ENCODE results near the gene CDC42BPG.

The CDC42BPG gene

DNA sequence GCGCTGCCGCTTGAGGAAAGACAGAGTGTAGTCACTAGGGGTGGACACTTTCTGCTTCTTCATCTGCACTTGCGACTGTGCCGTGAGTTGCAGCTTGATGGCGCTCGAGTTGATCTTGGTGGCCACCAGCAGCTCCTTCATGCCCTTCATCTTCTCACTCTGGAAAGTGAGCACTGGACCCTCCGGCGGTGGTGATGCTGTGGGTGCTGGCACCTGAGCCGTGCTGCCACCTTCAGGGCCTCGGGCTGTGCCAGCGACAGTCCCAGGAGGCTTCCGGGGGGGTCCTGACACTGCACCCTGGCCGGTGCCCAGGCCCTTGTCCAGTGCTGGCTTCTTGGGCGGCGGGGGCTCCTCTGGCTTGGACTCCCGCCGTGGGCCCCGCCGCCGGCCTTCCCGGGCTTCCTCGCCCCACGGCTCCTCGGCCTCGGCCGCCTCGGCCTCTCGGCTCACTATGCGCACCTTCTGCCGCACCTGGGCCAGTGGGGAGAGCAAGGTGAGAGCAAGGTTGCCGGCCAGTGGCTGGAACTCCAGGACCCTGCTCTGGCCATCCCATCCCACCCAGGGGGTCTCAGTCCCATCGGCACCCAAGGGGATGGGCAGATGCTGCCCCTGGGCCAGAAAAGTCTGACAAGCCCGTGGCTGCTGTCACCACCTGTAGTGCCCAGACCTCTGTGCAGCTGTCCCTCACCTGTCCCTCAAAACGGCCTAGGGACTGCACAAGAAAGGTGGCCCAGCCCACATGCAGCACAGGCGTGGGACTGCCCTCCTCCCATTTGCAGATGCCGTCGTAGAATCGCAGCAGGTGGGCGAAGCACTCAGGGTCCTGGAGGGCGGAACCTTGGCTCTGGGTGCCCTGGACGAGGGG, 39.9 kb downstream of the CDC42BPG start:
- DNase-seq (ENCODE audit: low read depth in 2 of 2) = no peak

DNA sequence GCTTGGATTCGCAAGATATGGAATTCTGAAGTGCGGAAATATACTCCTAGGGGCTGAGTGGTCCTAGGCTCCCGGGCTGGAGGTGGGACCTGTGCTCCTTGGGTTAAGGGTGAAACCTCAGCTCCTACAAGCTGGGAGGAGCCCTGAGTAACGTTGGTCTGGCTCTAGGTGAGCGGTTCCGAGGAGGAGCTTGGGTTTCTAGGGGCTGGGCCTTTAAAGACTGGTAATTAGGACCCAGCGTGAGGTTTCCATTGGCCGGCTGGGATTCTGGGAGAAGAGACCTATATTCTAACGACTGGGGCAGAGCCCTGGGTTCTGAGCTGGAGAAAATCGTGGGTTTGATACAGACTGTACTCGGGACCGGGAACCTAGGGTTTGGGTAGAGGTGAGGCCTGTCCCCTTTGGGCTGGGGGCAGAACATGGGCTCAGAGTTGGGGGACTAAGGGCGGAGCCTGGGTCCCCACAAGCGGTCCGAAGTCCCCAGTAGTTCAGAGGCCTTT, 40.6 kb downstream of the CDC42BPG start:
- DNase-seq (ENCODE audit: low read depth in 2 of 2) = no peak

DNA sequence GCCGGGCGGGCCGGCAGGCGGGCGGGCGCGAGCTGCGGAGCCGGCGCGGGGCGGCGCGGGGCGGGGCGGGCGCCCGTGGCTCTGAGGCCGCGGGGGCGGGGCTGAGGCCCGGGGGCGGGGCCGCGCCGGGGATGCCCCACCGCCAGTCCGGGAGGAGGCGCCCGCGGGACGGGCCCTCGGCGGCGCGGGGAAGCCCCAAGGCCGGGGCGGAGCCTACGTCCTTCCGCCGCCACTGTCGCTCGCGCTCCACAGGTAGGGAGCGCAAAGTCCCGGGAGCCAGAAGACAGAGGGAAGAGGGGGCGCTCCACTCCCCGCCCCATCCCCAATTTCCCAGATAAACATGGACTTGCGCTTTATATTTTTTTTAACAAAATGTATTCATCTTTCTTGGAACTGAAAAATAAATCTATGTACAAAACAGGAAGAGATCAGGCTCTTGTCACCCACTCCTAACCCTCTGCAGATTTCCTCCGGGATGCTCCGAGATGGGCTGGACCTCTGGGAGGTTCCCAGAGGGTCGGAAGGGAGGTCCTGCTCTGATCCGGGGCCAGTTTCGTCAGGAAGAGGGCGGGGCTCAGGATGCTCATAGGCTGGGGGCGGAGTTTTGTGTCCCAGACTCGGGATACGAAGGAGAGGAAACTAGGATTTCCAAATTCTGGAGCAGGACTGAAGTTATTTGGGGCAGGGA, 41.2 kb downstream of the CDC42BPG start, which contains the start of gene MAP4K2:
MAP4K2 (minus strand) TSS at position 57 of the 688 bp plus-strand sequence. CDS start 65 bp downstream, outside the sequence.
- DNase-seq (ENCODE audit: low read depth in 2 of 2) = peak; percentile 76 to 84

DNA sequence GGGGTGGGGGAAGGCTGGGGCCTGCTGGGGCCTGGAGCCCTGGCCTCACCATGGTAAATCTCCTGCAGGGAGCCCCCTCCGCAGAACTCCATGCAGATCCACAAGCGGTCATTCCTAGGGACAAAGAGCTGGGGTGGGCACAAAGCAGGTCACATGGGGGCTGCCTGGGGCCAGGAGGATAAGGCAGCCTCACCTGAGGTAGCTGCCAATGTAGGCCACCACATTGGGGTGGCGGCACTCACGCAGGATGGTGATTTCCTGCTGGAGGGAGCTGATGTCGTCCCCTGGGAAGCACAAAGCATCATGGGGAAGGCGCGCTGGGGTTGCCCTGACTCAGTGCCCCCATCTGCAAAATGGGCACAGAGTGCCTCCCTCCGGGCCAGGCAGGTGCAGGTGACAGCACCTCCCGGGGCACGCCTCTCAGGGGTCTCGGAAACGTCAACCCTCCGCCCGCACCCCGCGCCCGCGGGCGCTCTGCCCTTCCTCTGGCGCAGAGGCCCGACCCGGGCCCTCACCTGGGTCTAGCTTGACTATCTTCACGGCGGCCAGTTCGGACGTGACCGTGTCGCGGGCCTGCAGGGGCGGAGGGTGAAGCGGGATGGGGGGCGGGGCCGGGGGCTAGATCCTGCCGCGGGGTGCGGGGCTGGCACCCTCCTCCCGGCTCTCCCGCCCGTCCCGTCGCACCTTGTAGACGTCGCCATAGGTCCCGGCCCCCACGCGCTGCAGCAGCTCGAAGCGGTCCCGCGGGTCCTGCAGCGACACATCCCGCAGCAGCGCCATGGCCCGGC, 41.9 kb downstream of the CDC42BPG start:
- peak in 1 of 2 donors; percentile 33 for DNase-seq (ENCODE audit: low read depth in 2 of 2)

DNA sequence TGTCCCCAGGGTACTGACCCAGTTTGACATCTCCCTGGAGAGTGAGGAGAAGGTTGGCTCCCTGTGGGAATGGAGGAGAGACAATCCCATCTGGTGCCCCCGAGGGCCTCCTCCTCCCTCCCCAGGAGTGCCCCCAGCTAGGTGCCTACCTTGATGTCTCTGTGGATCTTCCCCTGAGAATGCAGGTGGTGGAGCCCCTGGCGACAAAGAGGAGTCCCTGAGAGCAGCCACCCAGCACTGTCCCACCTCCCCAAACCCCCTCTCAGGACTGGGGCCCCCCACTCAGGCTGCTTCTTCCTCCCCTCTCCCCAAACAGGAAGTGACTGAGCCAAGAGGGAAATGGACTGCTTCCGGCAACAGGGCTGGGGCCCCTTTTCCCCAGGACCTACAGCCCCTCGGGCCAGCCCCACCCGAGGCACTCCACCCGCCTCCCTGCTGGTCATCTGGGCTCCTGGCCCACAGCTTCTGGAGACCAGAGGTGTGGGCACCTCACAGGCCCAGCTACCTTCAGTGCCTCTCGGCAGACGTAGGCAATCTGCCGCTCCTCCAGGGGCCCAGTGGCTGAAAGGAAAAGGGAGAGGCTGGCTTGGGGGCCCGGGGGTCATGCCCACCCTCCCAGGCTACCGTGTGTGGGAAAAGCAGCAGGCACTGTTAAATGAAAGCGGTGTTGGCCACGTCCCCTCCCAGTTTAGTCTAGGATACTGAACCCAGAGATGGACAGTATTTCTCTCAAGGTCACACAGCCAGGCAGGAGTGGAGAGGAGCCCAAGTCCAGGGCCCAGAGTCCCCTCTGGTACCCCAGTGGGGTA, 42.7 kb downstream of the CDC42BPG start:
- DNase-seq (ENCODE audit: low read depth in 2 of 2) = no peak

DNA sequence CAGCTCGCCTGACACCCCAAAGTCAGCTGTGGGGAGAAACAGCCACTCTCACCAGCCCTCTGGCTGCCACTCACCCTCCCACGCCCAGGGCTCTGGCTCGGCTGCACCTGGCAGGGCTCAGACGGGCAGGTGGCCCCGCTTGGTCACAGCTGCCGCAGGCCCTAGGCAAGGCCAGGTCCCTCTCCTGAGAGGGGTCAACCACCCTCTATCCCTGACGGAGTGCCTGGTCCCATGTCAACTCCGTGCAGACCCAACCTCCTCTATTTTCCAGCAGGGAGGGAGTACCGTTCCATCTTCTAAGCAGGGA, 43.3 kb downstream of the CDC42BPG start:
- no peak for DNase-seq (ENCODE audit: low read depth in 2 of 2)

DNA sequence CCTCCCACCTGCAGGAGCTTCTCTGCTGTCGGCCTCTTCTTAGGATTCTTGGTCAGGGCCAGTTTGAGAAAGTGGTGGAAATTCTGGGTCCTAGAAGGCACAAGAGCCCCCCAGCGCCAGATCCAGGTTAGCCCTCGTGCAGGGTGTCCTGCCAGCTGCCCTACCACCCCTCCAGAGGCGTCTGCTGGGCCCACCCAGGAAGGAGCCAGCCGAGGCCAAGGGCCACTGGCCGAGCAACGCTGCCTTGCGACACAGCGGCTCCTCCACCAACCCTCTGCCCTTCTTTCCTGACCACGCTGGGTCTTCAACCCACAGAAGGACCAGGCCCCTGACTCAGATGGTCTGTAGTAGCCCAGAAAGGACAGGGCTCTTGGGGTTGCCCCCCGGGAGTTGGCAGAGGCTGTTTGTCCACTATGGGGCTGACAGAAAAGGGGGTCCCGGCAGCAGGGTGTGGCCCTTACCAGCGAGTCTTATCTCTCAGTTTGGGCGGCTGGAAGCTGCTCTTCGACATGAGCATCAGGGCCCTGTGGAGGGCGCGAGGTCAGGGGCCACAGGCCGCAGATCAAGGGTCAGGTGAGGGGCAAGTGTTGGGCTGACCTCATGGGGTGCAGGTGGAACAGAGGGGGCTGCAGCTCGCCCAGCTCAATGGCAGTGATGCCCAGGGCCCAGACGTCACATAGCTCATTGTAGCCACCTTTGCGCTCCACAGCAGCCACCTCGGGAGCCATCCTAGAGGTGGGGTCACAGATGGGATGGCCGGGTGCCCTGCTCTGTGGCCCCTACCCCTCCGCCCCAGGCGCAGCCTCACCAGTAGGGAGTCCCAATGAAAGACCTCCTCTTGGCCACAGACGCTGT, 43.9 kb downstream of the CDC42BPG start:
- DNase-seq (ENCODE audit: low read depth in 2 of 2) = no peak

DNA sequence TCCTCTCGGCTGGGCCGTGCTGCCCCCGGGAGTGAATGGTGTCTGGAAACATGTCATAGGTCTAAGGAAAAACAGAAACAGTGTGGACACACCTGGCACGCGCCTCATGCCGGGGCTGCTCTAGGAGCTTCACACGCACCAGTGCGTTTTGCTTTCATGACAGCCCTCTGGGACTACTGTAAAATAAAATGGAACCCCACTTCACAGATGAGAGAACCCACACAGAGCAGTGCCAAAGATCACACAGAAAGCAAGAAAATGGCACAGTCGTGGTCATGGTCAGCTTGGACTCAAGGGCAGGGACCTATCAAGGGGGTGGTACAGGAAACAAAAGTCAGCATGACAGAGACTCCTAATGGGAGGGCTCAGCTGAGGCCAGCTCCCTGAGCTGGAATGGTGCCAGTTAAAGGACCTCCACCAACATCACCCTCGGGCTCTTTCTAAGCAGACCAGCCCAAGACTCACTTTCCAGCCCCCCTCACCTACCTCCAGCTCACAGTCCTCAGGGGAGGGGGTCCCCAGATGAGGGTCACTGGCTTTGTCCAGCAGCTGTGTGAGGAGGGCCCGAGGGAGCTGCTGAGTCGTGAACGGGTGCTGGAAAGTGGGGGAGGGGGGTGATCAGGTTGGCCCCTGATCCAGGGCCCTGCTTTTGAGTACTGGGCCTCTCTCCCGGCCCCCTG, 44.7 kb downstream of the CDC42BPG start:
- no peak for DNase-seq (ENCODE audit: low read depth in 2 of 2)

DNA sequence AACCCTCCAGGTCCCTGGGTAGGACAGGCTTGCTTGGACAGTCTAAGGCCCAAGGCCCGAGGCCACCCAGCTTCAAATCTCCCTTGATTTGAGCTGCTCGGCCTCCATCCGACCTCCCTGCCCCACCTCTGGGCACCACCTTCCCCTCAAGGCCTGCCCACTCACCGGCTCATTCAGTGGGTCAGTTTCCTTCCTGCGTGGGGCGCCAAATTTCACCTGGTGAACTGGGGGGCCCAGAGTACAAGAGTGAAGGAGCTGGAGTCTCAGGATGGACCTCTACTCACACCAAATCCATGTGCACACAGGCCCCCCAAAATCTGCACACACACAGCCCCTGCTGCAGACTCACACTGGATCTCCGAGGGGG, 45.2 kb downstream of the CDC42BPG start:
- no peak for DNase-seq (ENCODE audit: low read depth in 2 of 2)

DNA sequence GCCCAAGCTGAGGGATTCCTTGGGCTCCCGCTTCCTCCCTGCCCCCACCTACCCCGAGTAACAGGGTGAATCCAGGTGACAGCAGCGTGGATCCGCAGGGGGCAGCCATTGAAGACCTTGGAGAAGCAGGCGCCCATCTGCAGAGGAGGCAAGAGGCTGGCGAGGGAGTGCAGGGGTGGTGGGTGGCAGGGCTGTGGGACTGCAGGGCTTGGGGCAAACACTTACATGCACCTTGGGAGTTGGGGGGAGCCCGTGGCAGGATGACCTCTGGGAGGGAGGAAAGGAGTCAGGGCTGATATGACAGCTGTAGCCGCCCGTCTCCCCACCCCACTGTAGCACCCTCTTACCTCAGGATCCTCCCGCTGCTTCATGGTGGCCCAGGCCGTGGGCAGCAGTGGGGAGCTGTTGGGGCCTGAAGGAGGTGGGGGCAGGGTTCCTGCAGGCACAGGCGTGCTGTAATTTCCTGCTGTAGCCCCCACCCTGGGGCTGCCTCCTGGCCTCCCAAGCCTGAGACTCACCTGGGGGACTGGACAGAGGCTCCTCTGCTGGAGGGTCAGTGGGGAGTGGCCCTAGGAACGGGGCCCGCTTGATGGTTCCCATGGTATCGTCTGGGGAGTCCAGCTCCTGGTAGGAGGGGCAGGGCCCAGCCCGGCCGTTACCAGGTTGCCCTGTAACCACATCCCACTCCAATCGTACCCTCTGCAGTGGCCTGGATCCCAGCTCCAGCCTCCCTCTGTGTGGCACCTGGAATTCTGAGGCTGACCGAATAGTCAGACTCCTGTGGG, 47.5 kb downstream of the CDC42BPG start:
- DNase-seq (ENCODE audit: low read depth in 2 of 2) = no peak

DNA sequence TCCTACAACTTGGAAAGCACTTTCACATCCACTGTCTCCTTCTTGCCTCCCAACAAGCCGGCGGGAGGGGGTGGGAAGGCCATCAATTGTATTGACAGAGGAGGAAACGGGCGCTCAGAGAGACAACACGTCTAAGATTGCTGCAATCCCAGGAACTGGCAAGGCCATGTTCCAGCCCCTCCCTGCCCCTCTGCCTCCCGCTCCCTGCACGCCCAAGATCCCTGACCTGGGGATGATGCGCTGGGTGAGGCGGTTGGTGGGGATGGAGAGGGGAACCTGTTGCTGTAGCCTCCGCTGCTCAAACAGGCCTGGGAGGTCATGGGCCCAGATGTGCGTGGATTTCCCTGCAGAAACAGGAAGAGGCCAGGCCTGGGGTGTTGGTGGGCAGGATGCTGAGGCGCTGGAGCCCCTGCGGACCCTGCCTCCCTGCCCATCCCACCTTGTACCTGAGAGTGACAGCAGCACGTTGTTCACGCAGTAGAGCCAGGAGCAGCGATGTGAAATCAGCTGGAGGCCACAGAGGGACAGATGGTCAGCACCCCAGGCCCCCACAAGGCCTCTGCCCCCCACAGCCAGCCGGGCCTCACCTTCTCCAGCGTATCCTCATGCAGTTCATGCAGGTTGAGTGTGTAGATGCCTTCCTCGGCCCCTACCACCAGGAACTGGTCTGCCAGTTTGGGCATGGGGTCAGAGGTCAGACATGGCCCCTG, 48.3 kb downstream of the CDC42BPG start:
- no peak for DNase-seq (ENCODE audit: low read depth in 2 of 2)

DNA sequence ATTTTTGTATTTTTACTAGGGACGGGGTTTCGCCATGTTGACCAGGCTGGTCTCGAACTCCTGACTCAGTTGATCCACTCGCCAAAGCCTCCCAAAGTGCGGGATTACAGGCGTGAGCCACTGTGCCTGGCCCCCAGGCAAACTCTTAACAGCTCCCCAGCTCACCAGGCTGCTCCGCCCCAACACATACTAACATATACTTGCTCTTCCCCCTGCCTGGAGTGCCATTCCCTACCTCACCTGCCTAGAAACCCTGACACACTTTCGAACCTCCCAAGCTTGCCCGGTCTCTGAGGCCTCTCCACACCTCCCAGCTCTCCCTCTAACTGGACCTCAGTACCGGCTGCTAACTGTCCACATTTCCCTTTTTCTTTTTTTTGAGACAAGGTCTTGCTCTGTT, 49.9 kb downstream of the CDC42BPG start:
- DNase-seq (ENCODE audit: low read depth in 2 of 2) = no peak

DNA sequence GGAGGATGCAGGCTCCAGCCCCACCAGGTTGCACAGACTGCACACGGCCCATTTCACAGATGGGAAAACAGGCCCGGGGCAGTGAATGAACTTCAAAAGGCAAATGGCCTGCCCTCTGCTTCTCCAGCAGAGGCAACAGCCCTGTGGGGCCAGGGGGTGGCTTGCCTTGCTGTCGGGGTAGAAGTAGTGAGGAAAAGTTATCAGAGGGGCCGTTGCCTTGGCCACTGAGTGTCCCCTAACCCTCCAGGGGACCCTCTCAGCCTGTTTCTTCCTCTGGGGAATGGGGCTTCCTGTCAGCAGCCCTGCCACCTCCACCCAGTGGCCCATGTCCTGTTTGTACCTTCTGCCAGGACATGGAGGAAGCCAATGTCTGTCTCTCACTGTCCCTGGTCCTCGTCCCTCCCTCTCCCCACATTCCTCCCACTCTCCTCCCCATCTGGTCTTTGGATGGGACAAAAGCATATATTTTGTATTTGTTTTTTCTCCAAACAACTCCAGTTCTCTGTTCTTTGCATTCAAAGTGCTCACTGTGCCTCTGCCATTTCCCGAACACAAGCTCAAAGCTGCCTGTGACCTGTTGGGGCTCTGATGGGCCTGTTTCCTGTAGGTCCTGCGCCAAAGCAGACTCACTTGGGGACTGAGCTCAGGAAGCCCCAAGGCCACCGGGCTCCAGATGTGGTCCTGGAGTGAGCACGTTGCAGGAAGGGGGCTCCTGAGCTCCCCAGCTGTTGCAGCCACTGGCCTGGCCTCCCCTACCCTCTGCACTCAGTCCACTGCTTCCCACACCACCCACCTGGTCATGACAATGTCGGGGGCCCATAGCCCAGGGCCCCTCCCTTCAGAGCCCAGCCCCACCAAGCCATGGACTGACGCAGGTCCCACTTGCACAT, 50.9 kb downstream of the CDC42BPG start:
- no peak for DNase-seq (ENCODE audit: low read depth in 2 of 2)

DNA sequence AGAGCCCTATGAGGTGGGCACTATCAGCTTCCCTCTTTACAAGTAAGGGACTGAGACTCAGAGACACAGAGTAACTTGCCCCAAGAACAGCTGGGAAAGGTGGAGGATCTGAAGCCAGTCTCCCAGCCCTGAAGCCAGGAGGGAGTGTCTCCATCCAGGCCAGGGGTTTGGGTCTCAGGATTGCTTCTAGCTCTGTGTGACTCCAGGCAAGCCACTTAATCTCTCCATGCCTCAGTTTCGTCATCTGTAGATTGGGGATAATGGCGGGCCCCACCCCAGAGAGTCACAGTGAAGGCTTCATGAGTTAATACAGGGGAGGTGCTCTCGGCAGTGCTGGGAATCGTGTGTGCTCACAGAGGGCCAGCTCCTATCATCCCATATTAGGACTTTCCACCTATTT, 52.0 kb downstream of the CDC42BPG start:
- DNase-seq (ENCODE audit: low read depth in 2 of 2) = no peak

DNA sequence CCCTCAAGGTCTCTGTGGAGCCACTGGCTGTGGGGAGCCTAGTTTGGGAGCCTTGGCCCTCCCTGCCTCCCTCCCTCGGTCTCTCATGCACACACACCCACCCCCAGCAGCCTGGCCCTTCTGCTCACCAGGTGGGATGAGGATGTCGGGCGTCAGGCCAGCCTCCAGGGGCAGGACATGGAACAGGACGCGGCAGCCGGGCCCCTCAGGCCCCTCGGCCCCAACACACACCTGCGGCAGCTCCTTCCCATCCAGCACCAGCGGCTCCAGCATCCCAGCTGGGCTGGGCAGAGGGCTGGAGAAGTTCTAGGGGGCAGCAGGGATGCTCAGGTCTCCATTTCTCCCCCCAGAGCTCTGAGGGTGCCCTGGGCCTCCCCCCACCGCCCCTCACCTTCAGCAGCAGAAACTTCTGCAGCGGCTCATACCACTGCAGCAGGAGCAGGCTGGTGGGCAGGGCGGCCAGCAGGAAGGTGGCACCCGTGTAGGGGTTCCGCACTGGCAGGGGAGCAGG, 52.6 kb downstream of the CDC42BPG start:
- DNase-seq (ENCODE audit: low read depth in 2 of 2) = no peak

DNA sequence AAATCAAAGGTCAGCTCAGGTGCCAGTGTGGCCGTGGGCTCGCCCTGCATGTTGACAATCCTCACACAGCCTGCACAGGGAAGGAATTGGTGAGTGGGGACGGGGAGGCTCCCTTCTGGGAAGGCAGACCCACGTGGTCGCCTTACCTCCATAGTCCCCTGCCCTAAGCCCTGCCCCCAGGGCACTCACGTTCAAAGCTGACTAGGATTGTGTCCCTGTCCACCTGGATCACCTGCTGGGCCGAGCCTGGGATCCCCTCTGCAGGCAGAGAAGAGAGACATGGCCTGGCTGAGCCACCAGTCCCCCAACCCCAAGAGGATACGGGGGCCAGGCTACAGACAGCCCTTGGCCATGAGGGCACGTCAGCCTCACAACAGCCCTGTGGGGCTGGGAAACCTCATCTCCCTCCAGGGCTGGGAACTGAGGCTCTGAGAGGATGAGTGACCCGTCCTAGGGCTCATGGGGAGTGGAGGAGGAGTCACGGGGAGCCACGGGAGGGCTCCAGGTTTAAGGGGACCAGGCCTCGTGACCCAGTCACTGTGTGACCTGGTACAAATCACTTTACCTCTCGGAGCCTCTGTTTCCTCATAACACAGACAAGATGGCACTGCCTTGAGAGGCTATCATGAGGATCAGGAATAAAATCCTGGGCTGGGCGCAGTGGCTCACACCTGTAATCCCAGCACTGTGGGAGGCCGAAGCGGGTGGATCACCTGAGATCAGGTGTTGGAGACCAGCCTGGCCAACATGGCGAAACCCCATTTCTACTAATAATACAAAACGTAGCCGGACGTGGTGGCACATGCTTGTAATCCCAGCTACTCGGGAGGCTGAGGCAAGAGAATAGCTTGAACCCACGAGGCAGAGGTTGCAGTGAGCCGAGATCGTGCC, 54.0 kb downstream of the CDC42BPG start:
- no peak for DNase-seq (ENCODE audit: low read depth in 2 of 2)

All from stimulated activated CD8-positive, alpha-beta memory T cell treated with anti-CD3 and anti-CD28 coated beads, Interleukin-2, amount 100 ng/mL, for 48 hours (primary cell).